Fibroblast of lung (primary cell): ENCODE data around the gene FSIP1. TPM values are rescaled to one million over a fixed set of nuclear protein-coding genes. Genes with fewer than 3 reads are reported as not detected.

ENCODE experiments used
- DNase-seq, 2 donors: peaks; one replicate each; pipeline versions ENCODE4 v3.0.0 to v3.0.0-alpha.2; 2010; ENCODE audit warnings: low read depth in 2 of 2
- H2AFZ ChIP-seq: 2 replicates; pipeline ENCODE4 v1.5.1; 2012; ENCODE audit warnings: low read length, control low read depth, inconsistent platforms
- H3K27ac ChIP-seq: 2 replicates; pipeline ENCODE4 v1.5.1; 2011; ENCODE audit warnings: low read length, control low read depth; ENCODE audit not compliant: insufficient read depth
- H3K27me3 ChIP-seq: 2 replicates; pipeline ENCODE4 v1.5.1; 2011; ENCODE audit warnings: mild to moderate bottlenecking, low read length; ENCODE audit not compliant: control insufficient read depth, insufficient read depth
- H3K36me3 ChIP-seq: 2 replicates; pipeline ENCODE4 v1.5.1; 2011; ENCODE audit warnings: low read length; ENCODE audit not compliant: control insufficient read depth, insufficient read depth
- H3K4me1 ChIP-seq: 2 replicates; pipeline ENCODE4 v1.5.1; 2011; ENCODE audit warnings: low read length; ENCODE audit not compliant: control insufficient read depth, insufficient read depth; ENCODE audit errors: extremely low read depth
- H3K4me2 ChIP-seq: 2 replicates; pipeline ENCODE4 v1.5.1; 2011; ENCODE audit warnings: low read length, control low read depth; ENCODE audit not compliant: insufficient read depth; ENCODE audit errors: extremely low read depth
- H3K4me3 ChIP-seq, 4 experiments: fragments of 200-600 bp in 1 of 4; sonication (generic) in 1 of 4; replicated peaks in 1 of 4; 2 replicates each; pipeline ENCODE4 v1.5.1; 2011 to 2016; ENCODE audit warnings: low read length in 4 of 4, low read depth in 3 of 4, mild to moderate bottlenecking in 3 of 4, control low read depth in 2 of 4, inconsistent platforms in 1 of 4, mixed read lengths in 1 of 4; ENCODE audit not compliant: insufficient read depth in 1 of 4; ENCODE audit errors: control extremely low read depth in 1 of 4
- H3K79me2 ChIP-seq: 2 replicates; pipeline ENCODE4 v1.5.1; 2012; ENCODE audit warnings: mild to moderate bottlenecking, low read length, inconsistent platforms; ENCODE audit not compliant: control insufficient read depth, insufficient read depth
- H3K9ac ChIP-seq: 2 replicates; pipeline ENCODE4 v1.5.1; 2011; ENCODE audit warnings: mild to moderate bottlenecking, low read length, control low read depth; ENCODE audit not compliant: insufficient read depth
- H3K9me3 ChIP-seq: 2 replicates; pipeline ENCODE4 v1.5.1; 2012; ENCODE audit warnings: low read depth, low read length; ENCODE audit not compliant: control insufficient read depth, insufficient read depth
- H4K20me1 ChIP-seq: 2 replicates; pipeline ENCODE4 v1.5.1; 2011; ENCODE audit warnings: low read length; ENCODE audit not compliant: control insufficient read depth, insufficient read depth; ENCODE audit errors: extremely low read depth
- EZH2 ChIP-seq: IDR thresholded peaks from 2 replicates; pipeline ENCODE4 v1.5.1; 2012; ENCODE audit warnings: low read length, control low read depth, mild to moderate bottlenecking; ENCODE audit errors: missing control alignments
- polyA plus RNA-seq, 2 donors: library from polyadenylated mRNA; depleted of rRNA in 1 of 2; stranded (reverse) in 1 of 2; unstranded in 1 of 2; fragments of >200 nt; gene quantifications; 2 replicates each; pipeline ENCODE4 v1.2.1, GENCODE V29; 2011 to 2012; ENCODE audit warnings: missing spikeins in 1 of 2
- total RNA-seq: library from RNA; depleted of rRNA; stranded (reverse); fragments of >200 nt; gene quantifications from 2 replicates; pipeline ENCODE4 v1.2.1, GENCODE V29; 2014
- TF ChIP-seq, protein P1 (sequence below), 2 donors: IDR thresholded peaks in 1 of 2; conservative IDR thresholded peaks in 1 of 2; 1 replicate in 1 of 2; 2 replicates in 1 of 2; pipeline ENCODE4 v1.5.1; 2011 to 2012; ENCODE audit warnings: low read length in 2 of 2, control low read depth in 1 of 2, inconsistent platforms in 1 of 2, low read depth in 1 of 2, mild to moderate bottlenecking in 1 of 2

Gene FSIP1
- total and polyA plus RNA-seq, 2 donors (not counting 1 experiment from before 2014, with no cell fraction given): 0.50 to 5.1 TPM

DNA sequence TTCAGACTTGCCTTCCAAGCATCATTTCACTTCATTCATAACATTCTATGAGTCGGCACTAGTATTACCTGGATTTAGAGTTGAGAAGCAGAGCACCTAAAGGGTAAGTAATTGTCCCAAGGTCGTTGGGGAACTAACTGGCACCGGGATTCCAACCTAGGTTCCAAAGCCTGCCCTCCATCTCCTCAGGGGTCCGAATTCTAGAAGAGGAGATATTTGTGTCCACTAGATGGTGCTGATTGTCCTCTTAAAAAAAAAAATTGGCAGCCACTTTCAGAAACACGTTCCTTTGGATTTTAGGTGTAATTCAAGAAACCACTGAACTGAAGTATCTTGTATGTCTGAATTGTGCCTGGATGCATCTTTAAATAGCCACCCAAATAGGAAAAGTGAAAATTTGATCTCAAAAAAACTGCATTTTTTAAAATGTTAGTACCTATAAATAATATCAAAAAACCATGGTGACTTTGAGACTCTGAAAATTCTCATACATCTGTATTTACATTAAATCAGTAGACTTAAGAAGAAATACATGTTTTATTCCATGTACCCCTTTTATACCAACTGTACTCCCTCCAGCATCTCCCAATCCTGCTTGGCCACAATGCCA is 3.9 kb upstream of the FSIP1 start:
- peaks cover 30% of the 10 kb centered on the region for H3K4me1 ChIP-seq

DNA sequence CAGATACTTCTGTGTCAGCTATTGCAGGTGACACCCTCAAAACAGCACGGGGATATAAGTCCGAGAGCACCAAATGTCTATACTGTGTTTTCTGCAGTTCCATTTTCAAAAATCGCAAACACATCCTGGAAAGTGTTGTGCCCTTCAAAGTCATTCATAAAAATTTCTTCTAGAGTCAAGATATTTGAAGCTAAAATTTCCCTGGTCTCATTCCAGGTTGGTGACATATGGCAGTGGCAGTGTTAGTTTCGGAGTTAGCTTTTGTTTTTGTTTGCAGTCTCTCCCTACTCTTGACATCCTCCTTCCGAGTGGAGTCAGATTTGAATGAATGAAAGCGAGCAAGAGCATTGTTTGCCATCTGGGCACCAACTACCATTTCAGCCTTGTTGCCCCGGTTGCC is 3.2 kb upstream of the FSIP1 start:
- peaks cover 7% of the 10 kb centered on the region for H3K79me2 ChIP-seq
- H3K9ac ChIP-seq: no peak overlapping the region
- no peak overlapping the region for H3K4me3 ChIP-seq
- no peaks in the 10 kb centered on the region for H3K9me3 ChIP-seq
- no peaks in the 10 kb centered on the region for H4K20me1 ChIP-seq
- no peaks in the 10 kb centered on the region for H3K36me3 ChIP-seq
- H3K4me1 ChIP-seq: peaks cover 30% of the 10 kb centered on the region
- H3K27me3 ChIP-seq: no peaks in the 10 kb centered on the region
- no peak overlapping the region for H3K4me2 ChIP-seq
- no peak for DNase-seq
- no peak overlapping the region for H3K27ac ChIP-seq
- H2AFZ ChIP-seq: no peak overlapping the region
- TF ChIP-seq EZH2: no peak
- TF ChIP-seq, protein P1, sequence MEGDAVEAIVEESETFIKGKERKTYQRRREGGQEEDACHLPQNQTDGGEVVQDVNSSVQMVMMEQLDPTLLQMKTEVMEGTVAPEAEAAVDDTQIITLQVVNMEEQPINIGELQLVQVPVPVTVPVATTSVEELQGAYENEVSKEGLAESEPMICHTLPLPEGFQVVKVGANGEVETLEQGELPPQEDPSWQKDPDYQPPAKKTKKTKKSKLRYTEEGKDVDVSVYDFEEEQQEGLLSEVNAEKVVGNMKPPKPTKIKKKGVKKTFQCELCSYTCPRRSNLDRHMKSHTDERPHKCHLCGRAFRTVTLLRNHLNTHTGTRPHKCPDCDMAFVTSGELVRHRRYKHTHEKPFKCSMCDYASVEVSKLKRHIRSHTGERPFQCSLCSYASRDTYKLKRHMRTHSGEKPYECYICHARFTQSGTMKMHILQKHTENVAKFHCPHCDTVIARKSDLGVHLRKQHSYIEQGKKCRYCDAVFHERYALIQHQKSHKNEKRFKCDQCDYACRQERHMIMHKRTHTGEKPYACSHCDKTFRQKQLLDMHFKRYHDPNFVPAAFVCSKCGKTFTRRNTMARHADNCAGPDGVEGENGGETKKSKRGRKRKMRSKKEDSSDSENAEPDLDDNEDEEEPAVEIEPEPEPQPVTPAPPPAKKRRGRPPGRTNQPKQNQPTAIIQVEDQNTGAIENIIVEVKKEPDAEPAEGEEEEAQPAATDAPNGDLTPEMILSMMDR (conservative IDR thresholded peaks at IDR 0.05 in 1 of 2, IDR thresholded peaks at IDR 0.05 in 1 of 2; ENCODE audit: low read depth in 1 of 2, low read length in 2 of 2): no peak

More for the DNA sequence above, 3.9 kb upstream of the FSIP1 start:
- Histone ChIP-seq H3K4me3 (no peak overlapping the region), H3K4me2 (no peak overlapping the region), H4K20me1 (no peaks in the 10 kb centered on the region), H3K79me2 (peaks cover 7% of the 10 kb centered on the region), H3K27me3 (no peaks in the 10 kb centered on the region), H3K9me3 (no peaks in the 10 kb centered on the region), H3K9ac (no peak overlapping the region), H3K36me3 (no peaks in the 10 kb centered on the region), H3K27ac (no peak overlapping the region), H2AFZ (no peak overlapping the region)
- DNase-seq: peak; percentile 50 to 81
- TF ChIP-seq, protein P1 (conservative IDR thresholded peaks at IDR 0.05 in 1 of 2, IDR thresholded peaks at IDR 0.05 in 1 of 2; ENCODE audit: low read depth in 1 of 2, low read length in 2 of 2): peak; percentile 49 to 52
- TF ChIP-seq EZH2: no peak

GRCh38 chr15:39785139-39785538 is 2.5 kb upstream of the FSIP1 start:
- Histone ChIP-seq H3K27me3 (no peaks in the 10 kb centered on the region), H3K4me2 (peak overlapping the region; percentile 40), H3K9ac (no peak overlapping the region)

More at GRCh38 chr15:39785139-39785538, 2.5 kb upstream of the FSIP1 start:
- no peaks in the 10 kb centered on the region for H3K9me3 ChIP-seq
- TF ChIP-seq, protein P1 (conservative IDR thresholded peaks at IDR 0.05 in 1 of 2, IDR thresholded peaks at IDR 0.05 in 1 of 2; ENCODE audit: low read depth in 1 of 2, low read length in 2 of 2): no peak
- TF ChIP-seq EZH2: no peak
- peaks cover 30% of the 10 kb centered on the region for H3K4me1 ChIP-seq
- no peaks in the 10 kb centered on the region for H4K20me1 ChIP-seq
- H2AFZ ChIP-seq: no peak overlapping the region
- DNase-seq: no peak
- peaks cover 7% of the 10 kb centered on the region for H3K79me2 ChIP-seq
- no peak overlapping the region for H3K4me3 ChIP-seq
- no peak overlapping the region for H3K27ac ChIP-seq
- H3K36me3 ChIP-seq: no peaks in the 10 kb centered on the region
